ENCODE measurements around the gene PLA2G4E.

Gene PLA2G4E

DNA sequence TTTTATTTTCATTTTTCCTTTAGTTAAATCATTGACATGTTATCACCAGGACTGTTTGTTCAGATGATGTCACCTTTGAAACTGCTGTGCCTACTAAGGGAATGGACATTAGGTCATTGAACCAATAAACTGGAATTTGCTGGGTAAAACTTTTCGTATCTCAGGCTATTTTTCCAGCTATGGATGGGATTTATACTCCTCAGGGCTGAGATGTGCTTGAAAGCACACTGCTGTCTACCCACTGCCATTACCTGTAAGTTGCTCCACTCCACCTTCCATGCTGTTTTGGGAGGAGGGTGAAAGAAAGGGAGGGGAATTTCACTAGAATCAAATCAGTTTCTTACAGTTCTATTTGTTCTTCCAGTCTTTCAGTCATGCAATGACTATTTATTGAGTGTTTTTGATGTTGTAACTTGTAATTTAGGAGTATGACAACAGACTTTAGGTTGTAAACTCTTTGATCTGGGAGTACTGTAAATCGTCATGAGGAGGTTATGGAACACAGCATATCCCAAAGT, 59.8 kb downstream of the PLA2G4E start:
- TF ChIP-seq SUZ12 (IDR thresholded peaks at IDR 0.05): no peak
- no peak for TF ChIP-seq BHLHE40 (IDR thresholded peaks at IDR 0.05; ENCODE audit: borderline replicate concordance)
- TF ChIP-seq ARNT (IDR thresholded peaks at IDR 0.05): no peak
- no peak for TF ChIP-seq CTBP1 (IDR thresholded peaks at IDR 0.05; ENCODE audit: borderline replicate concordance)
- TF ChIP-seq TARDBP (IDR thresholded peaks at IDR 0.05): no peak
- DNase-seq (ENCODE audit: extremely low spot score): no peak
- ChIA-PET CTCF (no interaction called here), POLR2A (interaction anchor here (1.2 kb wide), 1 partner anchor 11 kb away, joined by 7 read pairs; the partner anchor contains the start of gene EHD4)

DNA sequence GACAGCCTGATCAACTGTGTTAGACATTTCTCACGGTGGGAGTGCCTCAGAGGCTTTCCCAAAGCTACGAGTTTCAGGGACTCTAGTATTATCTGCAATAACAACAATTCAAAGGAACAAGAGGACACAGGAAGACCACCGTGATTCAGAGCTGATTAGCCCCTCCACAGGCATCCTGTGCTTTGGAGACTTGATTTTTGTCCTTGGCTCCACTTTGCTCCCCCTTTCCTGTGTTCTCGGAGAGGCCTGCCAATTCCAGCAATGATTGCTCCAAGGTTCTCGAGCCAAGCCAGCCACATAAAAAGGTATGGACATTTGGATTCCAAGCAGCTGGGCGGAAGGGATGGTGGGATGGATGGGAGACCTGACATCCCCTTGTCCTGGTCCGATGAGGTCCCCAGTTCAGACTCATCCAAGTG, 62.8 kb downstream of the PLA2G4E start:
- no peak for DNase-seq (ENCODE audit: extremely low spot score)
- CTCF ChIA-PET: interaction anchor here (0.7 kb wide), 1 partner anchor 941 kb away, joined by 3 read pairs; no protein-coding TSS in a partner anchor
- POLR2A ChIA-PET: interaction anchor here (0.6 kb wide), 1 partner anchor 13 kb away, joined by 3 read pairs; no protein-coding TSS in a partner anchor
- TF ChIP-seq HDGF (IDR thresholded peaks at IDR 0.05; ENCODE audit: borderline replicate concordance): no peak
- TF ChIP-seq ELF4 (IDR thresholded peaks at IDR 0.05): no peak
- TF ChIP-seq ZNF384 (IDR thresholded peaks at IDR 0.05): no peak
- TF ChIP-seq ARNT (IDR thresholded peaks at IDR 0.05): no peak
- TF ChIP-seq FOXM1 (IDR thresholded peaks at IDR 0.05; ENCODE audit: borderline replicate concordance): no peak
- no peak for TF ChIP-seq CTBP1 (IDR thresholded peaks at IDR 0.05; ENCODE audit: borderline replicate concordance)
- TF ChIP-seq NFRKB (IDR thresholded peaks at IDR 0.05): no peak
- TF ChIP-seq BHLHE40 (IDR thresholded peaks at IDR 0.05; ENCODE audit: borderline replicate concordance): no peak
- TF ChIP-seq SUZ12 (IDR thresholded peaks at IDR 0.05): no peak
- TF ChIP-seq, protein P1, sequence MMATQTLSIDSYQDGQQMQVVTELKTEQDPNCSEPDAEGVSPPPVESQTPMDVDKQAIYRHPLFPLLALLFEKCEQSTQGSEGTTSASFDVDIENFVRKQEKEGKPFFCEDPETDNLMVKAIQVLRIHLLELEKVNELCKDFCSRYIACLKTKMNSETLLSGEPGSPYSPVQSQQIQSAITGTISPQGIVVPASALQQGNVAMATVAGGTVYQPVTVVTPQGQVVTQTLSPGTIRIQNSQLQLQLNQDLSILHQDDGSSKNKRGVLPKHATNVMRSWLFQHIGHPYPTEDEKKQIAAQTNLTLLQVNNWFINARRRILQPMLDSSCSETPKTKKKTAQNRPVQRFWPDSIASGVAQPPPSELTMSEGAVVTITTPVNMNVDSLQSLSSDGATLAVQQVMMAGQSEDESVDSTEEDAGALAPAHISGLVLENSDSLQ (IDR thresholded peaks at IDR 0.05): no peak
- TF ChIP-seq SP1 (IDR thresholded peaks at IDR 0.05): no peak
- no peak for TF ChIP-seq LEF1 (IDR thresholded peaks at IDR 0.05; ENCODE audit: borderline replicate concordance)
- no peak for TF ChIP-seq FOXK2 (IDR thresholded peaks at IDR 0.05)
- TF ChIP-seq FOXA1 (IDR thresholded peaks at IDR 0.05): no peak
- no peak for TF ChIP-seq TARDBP (IDR thresholded peaks at IDR 0.05)

DNA sequence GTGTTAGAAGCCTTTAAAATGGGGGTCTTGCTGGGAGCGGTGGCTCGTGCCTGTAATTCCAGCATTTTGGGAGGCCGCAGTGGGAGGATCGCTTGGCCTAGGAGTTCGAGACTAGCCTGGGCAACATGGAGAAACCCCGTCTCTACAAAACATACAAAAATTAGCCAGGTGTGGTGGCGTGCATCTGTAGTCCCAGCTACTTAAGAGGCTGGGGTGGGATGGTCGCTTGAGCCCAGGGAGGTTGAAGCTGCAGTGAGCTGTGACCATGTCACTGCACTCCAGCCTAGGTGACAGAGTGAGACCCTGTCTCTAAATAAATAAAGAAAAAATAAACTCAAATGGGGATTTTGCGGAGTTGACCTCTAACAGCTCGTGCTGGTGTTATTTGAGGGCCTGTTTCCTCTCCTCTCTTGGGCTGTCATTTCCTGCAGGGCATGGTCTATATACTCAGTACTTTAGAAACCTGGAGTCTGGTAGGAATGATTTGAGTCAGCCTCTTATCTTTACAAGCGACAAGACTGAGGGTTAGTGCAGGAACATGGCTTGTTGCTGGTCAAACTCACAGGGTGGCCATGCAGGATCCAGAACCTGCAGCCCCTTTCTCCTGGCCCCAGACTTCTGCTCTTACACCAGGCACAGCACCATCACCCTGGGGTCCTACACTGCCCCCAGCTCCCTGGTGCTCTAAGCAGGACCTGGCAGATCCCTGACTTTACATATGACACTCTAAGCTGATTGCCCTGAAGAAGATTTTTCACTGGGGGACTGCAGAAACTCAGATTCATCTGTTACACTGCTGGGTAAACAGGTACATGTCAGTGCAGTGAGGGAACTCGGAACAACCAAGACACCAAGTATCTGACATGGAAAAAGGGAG, 63.6 kb downstream of the PLA2G4E start:
- TF ChIP-seq SUZ12 (IDR thresholded peaks at IDR 0.05) (no peak), FOXM1 (IDR thresholded peaks at IDR 0.05; ENCODE audit: borderline replicate concordance) (no peak), SP1 (IDR thresholded peaks at IDR 0.05) (no peak), FOXK2 (IDR thresholded peaks at IDR 0.05) (no peak), FOXA1 (IDR thresholded peaks at IDR 0.05) (no peak), ARNT (IDR thresholded peaks at IDR 0.05) (no peak), TARDBP (IDR thresholded peaks at IDR 0.05) (no peak), CTBP1 (IDR thresholded peaks at IDR 0.05; ENCODE audit: borderline replicate concordance) (no peak), ELF4 (IDR thresholded peaks at IDR 0.05) (no peak), ZNF384 (IDR thresholded peaks at IDR 0.05) (no peak), L3MBTL2 (conservative IDR thresholded peaks at IDR 0.05) (no peak), NFRKB (IDR thresholded peaks at IDR 0.05) (no peak), HDGF (IDR thresholded peaks at IDR 0.05; ENCODE audit: borderline replicate concordance) (no peak), BHLHE40 (IDR thresholded peaks at IDR 0.05; ENCODE audit: borderline replicate concordance) (no peak), LEF1 (IDR thresholded peaks at IDR 0.05; ENCODE audit: borderline replicate concordance) (no peak)
- TF ChIP-seq, protein P1 (IDR thresholded peaks at IDR 0.05): no peak
- POLR2A ChIA-PET: no interaction called here
- DNase-seq (ENCODE audit: extremely low spot score): no peak
- CTCF ChIA-PET: interaction anchor here (0.7 to 1.6 kb wide), 4 partner anchors 9 to 688 kb away, joined by 3 to 4 read pairs (median 3); partner anchors contain the start of gene EHD4

DNA sequence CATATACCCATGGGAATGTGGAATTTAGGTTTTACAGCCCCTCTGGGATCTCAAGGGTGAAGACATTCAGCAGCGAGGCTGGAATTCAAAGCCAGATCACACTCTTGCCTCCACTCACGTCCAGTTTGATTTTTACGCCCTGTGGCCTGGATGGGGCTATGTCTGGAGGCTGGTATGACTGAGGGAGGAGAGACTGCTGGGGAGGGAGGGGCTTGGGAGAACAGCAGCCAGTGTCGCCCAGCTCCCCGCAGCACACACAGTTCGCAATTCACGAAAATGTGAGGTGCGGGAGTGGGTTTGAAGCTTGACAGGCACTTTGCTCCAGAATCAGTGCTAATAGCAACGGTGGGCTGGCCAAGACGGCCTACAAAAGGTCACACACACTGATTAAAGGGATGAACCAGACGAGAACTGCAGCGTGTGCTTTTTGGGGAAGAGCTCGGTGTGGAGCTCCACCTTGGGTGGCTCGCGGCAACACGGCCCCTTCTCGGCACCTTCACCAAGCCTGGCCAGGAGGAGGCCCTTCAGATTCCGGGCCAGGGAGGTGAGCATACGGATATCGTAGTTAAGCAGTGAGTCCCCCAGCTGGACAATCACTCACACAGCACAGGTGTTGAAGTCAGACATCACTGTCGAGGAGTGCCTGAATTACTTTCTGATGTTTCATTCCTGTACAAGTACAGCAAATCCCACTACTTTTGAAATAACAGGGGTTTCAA, 64.9 kb downstream of the PLA2G4E start:
- CTCF ChIA-PET: interaction anchor here (1.6 kb wide), 1 partner anchor 17 kb away, joined by 4 read pairs; the partner anchor contains the start of gene EHD4
- POLR2A ChIA-PET: interaction anchor here (1.3 kb wide), 1 partner anchor 16 kb away, joined by 4 read pairs; the partner anchor contains the start of gene EHD4
- TF ChIP-seq LEF1 (IDR thresholded peaks at IDR 0.05; ENCODE audit: borderline replicate concordance) (no peak), L3MBTL2 (conservative IDR thresholded peaks at IDR 0.05) (no peak)
- DNase-seq (ENCODE audit: extremely low spot score): no peak

DNA sequence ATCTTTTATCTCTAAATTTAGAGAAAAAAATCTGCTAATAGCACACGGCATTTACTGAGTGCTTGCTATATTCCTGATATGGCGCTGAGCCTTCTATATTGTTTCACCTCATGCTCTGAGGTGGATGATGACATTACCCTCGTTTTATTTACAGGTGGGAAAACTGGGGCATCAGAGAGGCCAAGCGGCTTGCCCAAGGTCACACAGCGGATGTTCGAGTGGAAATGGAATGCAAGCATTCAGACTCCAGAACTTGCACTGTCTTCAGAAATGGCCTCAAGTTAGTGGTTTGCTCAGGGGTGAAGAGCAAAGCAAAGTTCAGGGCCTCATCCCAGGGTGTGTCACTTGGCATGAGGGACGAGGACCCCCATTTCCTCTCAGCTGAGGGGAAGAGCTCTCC, 65.7 kb downstream of the PLA2G4E start:
- ChIA-PET POLR2A (no interaction called here), CTCF (no interaction called here)
- no peak for DNase-seq (ENCODE audit: extremely low spot score)
- TF ChIP-seq FOXA1 (IDR thresholded peaks at IDR 0.05): no peak
- TF ChIP-seq BHLHE40 (IDR thresholded peaks at IDR 0.05; ENCODE audit: borderline replicate concordance): no peak
- no peak for TF ChIP-seq HDGF (IDR thresholded peaks at IDR 0.05; ENCODE audit: borderline replicate concordance)
- no peak for TF ChIP-seq CTBP1 (IDR thresholded peaks at IDR 0.05; ENCODE audit: borderline replicate concordance)
- TF ChIP-seq NFRKB (IDR thresholded peaks at IDR 0.05): no peak
- TF ChIP-seq ARNT (IDR thresholded peaks at IDR 0.05): no peak
- TF ChIP-seq LEF1 (IDR thresholded peaks at IDR 0.05; ENCODE audit: borderline replicate concordance): no peak

DNA sequence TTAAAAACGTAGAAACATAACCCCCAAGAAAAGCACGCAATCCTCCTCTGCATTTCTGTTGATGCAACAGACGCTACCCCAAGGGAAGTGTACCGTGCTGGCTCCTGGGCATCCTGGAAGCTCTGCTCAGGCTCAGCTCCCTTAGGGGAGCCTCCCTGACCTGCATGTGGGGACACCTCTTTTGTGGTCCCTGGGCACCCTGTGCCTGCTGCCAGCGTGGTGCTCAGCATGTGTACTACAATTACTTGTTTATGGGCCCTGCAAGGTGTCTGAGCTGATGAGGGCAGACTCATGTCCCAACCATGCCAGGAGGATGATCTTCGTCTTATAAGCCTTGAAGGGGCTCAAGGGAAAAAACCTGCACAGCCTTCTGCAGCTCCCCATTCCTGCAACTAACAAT, 66.8 kb downstream of the PLA2G4E start:
- DNase-seq (ENCODE audit: extremely low spot score): no peak
- TF ChIP-seq TARDBP (IDR thresholded peaks at IDR 0.05) (no peak), ELF4 (IDR thresholded peaks at IDR 0.05) (no peak), CTBP1 (IDR thresholded peaks at IDR 0.05; ENCODE audit: borderline replicate concordance) (no peak)
- ChIA-PET POLR2A (no interaction called here), CTCF (no interaction called here)
